ENCODE results near the gene PRTFDC1.

Gene PRTFDC1

GRCh38 chr10:24900888-24901685 lies 51.3 kb downstream of the PRTFDC1 start:
- DNase-seq, result no peak

GRCh38 chr10:24899571-24899970 lies 52.8 kb downstream of the PRTFDC1 start:
- DNase-seq, result no peak

GRCh38 chr10:24898501-24898900 lies 53.9 kb downstream of the PRTFDC1 start:
- no peak for DNase-seq

GRCh38 chr10:24897326-24897926 lies 55.0 kb downstream of the PRTFDC1 start:
- DNase-seq, result no peak

- no peak for DNase-seq
Measured at GRCh38 chr10:24894728-24895127, 57.7 kb downstream of the PRTFDC1 start.

GRCh38 chr10:24894309-24894708 lies 58.1 kb downstream of the PRTFDC1 start:
- DNase-seq, result no peak

GRCh38 chr10:24893127-24893526 lies 59.3 kb downstream of the PRTFDC1 start:
- no peak for DNase-seq

- DNase-seq, result peak; percentile 58
Measured at GRCh38 chr10:24891823-24892222, 60.6 kb downstream of the PRTFDC1 start.

- DNase-seq, result no peak
Measured at GRCh38 chr10:24889639-24890038, 62.8 kb downstream of the PRTFDC1 start.

- no peak for DNase-seq
Measured at GRCh38 chr10:24887855-24888231, 64.6 kb downstream of the PRTFDC1 start.

- no peak for DNase-seq
Measured at GRCh38 chr10:24886290-24886680, 66.1 kb downstream of the PRTFDC1 start.

- DNase-seq, result no peak
Measured at GRCh38 chr10:24885551-24886289, 66.7 kb downstream of the PRTFDC1 start.

- no peak for DNase-seq
Measured at GRCh38 chr10:24884793-24885192, 67.6 kb downstream of the PRTFDC1 start.

GRCh38 chr10:24884316-24884715 lies 68.1 kb downstream of the PRTFDC1 start:
- DNase-seq, result no peak

GRCh38 chr10:24883176-24883575 lies 69.2 kb downstream of the PRTFDC1 start:
- DNase-seq, result no peak

- DNase-seq, result no peak
Measured at GRCh38 chr10:24882047-24882698, 70.2 kb downstream of the PRTFDC1 start.

GRCh38 chr10:24879861-24880260 lies 72.5 kb downstream of the PRTFDC1 start:
- no peak for DNase-seq

GRCh38 chr10:24874133-24874532 lies 78.3 kb downstream of the PRTFDC1 start:
- DNase-seq, result no peak

GRCh38 chr10:24873281-24873683 lies 79.1 kb downstream of the PRTFDC1 start:
- peak; percentile 47 for DNase-seq

GRCh38 chr10:24872790-24873182 lies 79.6 kb downstream of the PRTFDC1 start:
- no peak for DNase-seq

- DNase-seq, result peak; percentile 32
Measured at GRCh38 chr10:24872049-24872789, 80.2 kb downstream of the PRTFDC1 start.

Data from DMS53 (cell line).